DOHH2 (cell line): Measurements from ENCODE around the gene ATP10B.

ENCODE experiments used
- H3F3A ChIP-seq: fragments of 200-600 bp; sonication (generic), shearing (Covaris generic); 2 replicates; pipeline ENCODE4 v1.6.0; 2016; ENCODE audit warnings: antibody characterized with exemption, mild to moderate bottlenecking; ENCODE audit not compliant: control insufficient read depth, insufficient read depth
- H3K27ac ChIP-seq: fragments of 200-600 bp; sonication (generic); 2 replicates; pipeline ENCODE4 v1.5.1; 2014; ENCODE audit warnings: low read depth, mild to moderate bottlenecking, low read length, moderate library complexity
- H3K27me3 ChIP-seq: fragments of 200-600 bp; sonication (generic); 2 replicates; pipeline ENCODE4 v1.6.1; 2014; ENCODE audit warnings: mild to moderate bottlenecking, low read length, mixed read lengths; ENCODE audit not compliant: control insufficient read depth
- H3K36me3 ChIP-seq: fragments of 200-600 bp; sonication (generic); 2 replicates; pipeline ENCODE4 v1.6.1; 2014; ENCODE audit warnings: mild to moderate bottlenecking, low read length, moderate library complexity, mixed read lengths; ENCODE audit not compliant: control insufficient read depth
- H3K4me1 ChIP-seq: fragments of 200-600 bp; sonication (generic); 2 replicates; pipeline ENCODE4 v1.6.1; 2014; ENCODE audit warnings: mild to moderate bottlenecking, low read length, mixed read lengths; ENCODE audit not compliant: control insufficient read depth
- H3K4me2 ChIP-seq: fragments of 200-600 bp; sonication (generic); 2 replicates; pipeline ENCODE4 v1.6.0; 2014; ENCODE audit warnings: mild to moderate bottlenecking, low read length, moderate library complexity
- H3K4me3 ChIP-seq: fragments of 200-600 bp; sonication (generic); 2 replicates; pipeline ENCODE4 v1.5.1; 2014; ENCODE audit warnings: mild to moderate bottlenecking, low read length, mixed read lengths
- H3K79me2 ChIP-seq: fragments of 200-600 bp; sonication (generic); 2 replicates; pipeline ENCODE4 v1.6.1; 2014; ENCODE audit warnings: mild to moderate bottlenecking, low read length, mixed read lengths; ENCODE audit not compliant: control insufficient read depth
- H3K9me2 ChIP-seq: fragments of 200-600 bp; sonication (generic); replicated peaks from 2 replicates; pipeline ENCODE4 v1.6.1; 2014; ENCODE audit warnings: mild to moderate bottlenecking, low read length, mixed read lengths; ENCODE audit not compliant: control insufficient read depth
- H3K9me3 ChIP-seq: fragments of 200-600 bp; sonication (generic); 2 replicates; pipeline ENCODE4 v1.6.1; 2014; ENCODE audit warnings: antibody characterized with exemption, low read length, mixed read lengths; ENCODE audit not compliant: control insufficient read depth, insufficient read depth
- H4K20me1 ChIP-seq: fragments of 200-600 bp; sonication (generic); 2 replicates; pipeline ENCODE4 v1.6.0; 2014; ENCODE audit warnings: low read depth, mild to moderate bottlenecking, antibody characterized with exemption, low read length, moderate library complexity; ENCODE audit not compliant: control insufficient read depth, insufficient read depth
- CTCF ChIP-seq: fragments of 200-600 bp; sonication (generic); IDR thresholded peaks from one replicate; pipeline ENCODE4 v1.5.1; 2014; ENCODE audit warnings: antibody characterized with exemption, mild to moderate bottlenecking, low read depth, low read length; ENCODE audit not compliant: poor library complexity, severe bottlenecking
- EZH2phosphoT487 ChIP-seq: fragments of 200-600 bp; sonication (generic); IDR thresholded peaks from 2 replicates; pipeline ENCODE4 v1.6.1; 2017; ENCODE audit warnings: borderline replicate concordance, mild to moderate bottlenecking, antibody characterized with exemption, low read length, moderate library complexity, mixed read lengths

Gene ATP10B

GRCh38 chr5:160703547-160704189 is 148.3 kb downstream of the ATP10B start:
- H3K4me1 ChIP-seq = no peaks in the 10 kb centered on the region
- no peaks in the 10 kb centered on the region for H3F3A ChIP-seq
- H3K9me3 ChIP-seq = no peaks in the 10 kb centered on the region
- no peak overlapping the region for H3K4me3 ChIP-seq
- no peaks in the 10 kb centered on the region for H3K36me3 ChIP-seq
- no peaks in the 10 kb centered on the region for H3K9me2 ChIP-seq
- H4K20me1 ChIP-seq = no peaks in the 10 kb centered on the region
- no peaks in the 10 kb centered on the region; the same call in 1 of the 2 replicates for H3K27me3 ChIP-seq
- no peaks in the 10 kb centered on the region for H3K79me2 ChIP-seq
- no peak overlapping the region for H3K27ac ChIP-seq
- TF ChIP-seq EZH2phosphoT487 (no peak), CTCF (no peak)
- no peak overlapping the region for H3K4me2 ChIP-seq

GRCh38 chr5:160702934-160703333 is 149.1 kb downstream of the ATP10B start:
- H3F3A ChIP-seq = no peaks in the 10 kb centered on the region
- no peak overlapping the region for H3K4me2 ChIP-seq
- H3K27ac ChIP-seq = no peak overlapping the region
- TF ChIP-seq EZH2phosphoT487 (no peak), CTCF (no peak)
- H3K9me3 ChIP-seq = no peaks in the 10 kb centered on the region
- H3K79me2 ChIP-seq = no peaks in the 10 kb centered on the region
- H3K36me3 ChIP-seq = no peaks in the 10 kb centered on the region
- H3K4me3 ChIP-seq = no peak overlapping the region
- H4K20me1 ChIP-seq = no peaks in the 10 kb centered on the region
- H3K27me3 ChIP-seq = no peaks in the 10 kb centered on the region; the same call in 1 of the 2 replicates
- H3K9me2 ChIP-seq = no peaks in the 10 kb centered on the region
- H3K4me1 ChIP-seq = no peaks in the 10 kb centered on the region

- no peak overlapping the region for H3K4me2 ChIP-seq
- H3K4me3 ChIP-seq = no peak overlapping the region
- H3K27ac ChIP-seq = no peak overlapping the region
- no peak for TF ChIP-seq CTCF
- no peak for TF ChIP-seq EZH2phosphoT487
- H4K20me1 ChIP-seq = no peaks in the 10 kb centered on the region
- no peaks in the 10 kb centered on the region for H3K4me1 ChIP-seq
- H3K9me2 ChIP-seq = no peaks in the 10 kb centered on the region
- no peaks in the 10 kb centered on the region for H3K36me3 ChIP-seq
- H3F3A ChIP-seq = no peaks in the 10 kb centered on the region
- no peaks in the 10 kb centered on the region; the same call in 1 of the 2 replicates for H3K27me3 ChIP-seq
- no peaks in the 10 kb centered on the region for H3K9me3 ChIP-seq
- no peaks in the 10 kb centered on the region for H3K79me2 ChIP-seq
These were observed 149.7 kb downstream of the ATP10B start for GRCh38 chr5:160702311-160702803.
